A549 (cell line): ENCODE measurements around the gene KRTAP4-12. TPM values are rescaled to one million over a fixed set of nuclear protein-coding genes. Genes with fewer than 3 reads are reported as not detected.

ENCODE experiments used
- ATAC-seq, 2 experiments: fragments of 200-7000 bp in 1 of 2; fragments of >200 bp in 1 of 2; cut with Nextera tagmentation in 1 of 2; cut with Tn5 transposase in 1 of 2; 3 replicates each; pipeline versions ENCODE4 v1.8.0 to v1.9.1; 2018 to 2020; ENCODE audit warnings: mild to moderate bottlenecking in 1 of 2, moderate library complexity in 1 of 2
- CTCF ChIA-PET: fragments of 300-600 bp; sonication (Branson Sonifier 250); formaldehyde crosslinking; extraction: SDS; loops from one replicate; lab custom pipeline; 2021; ENCODE audit warnings: antibody characterized with exemption, inconsistent platforms; lab: Yijun Ruan, JAX
- POLR2A ChIA-PET: fragments of 350-600 bp; formaldehyde crosslinking; extraction: SDS; loops from one replicate; lab custom pipeline; 2021; ENCODE audit warnings: antibody characterized with exemption, inconsistent platforms; lab: Yijun Ruan, JAX
- DNase-seq, 2 experiments: peaks; one replicate each; pipeline versions ENCODE4 v3.0.0 to v3.0.0-alpha.2; 2011 to 2016; ENCODE audit warnings: low read depth in 1 of 2, low spot score in 1 of 2
- FAIRE-seq: peaks from 2 replicates; lab custom pipeline; 2011; peaks lifted over from hg19 to GRCh38; lab: Jason Lieb, UNC
- H3K27ac ChIP-seq, 2 experiments: fragments of >200 bp; sonication (Bioruptor Twin); formaldehyde crosslinking; 3 replicates each; pipeline ENCODE4 v1.5.1; 2016 to 2017
- H3K4me1 ChIP-seq: fragments of >200 bp; sonication (Bioruptor Twin); formaldehyde crosslinking; 3 replicates; pipeline ENCODE4 v1.6.1; 2016
- H3K4me2 ChIP-seq: fragments of >200 bp; sonication (Bioruptor Twin); formaldehyde crosslinking; 3 replicates; pipeline ENCODE4 v1.6.1; 2016
- H3K4me3 ChIP-seq: fragments of >200 bp; sonication (Bioruptor Twin); formaldehyde crosslinking; 3 replicates; pipeline ENCODE4 v1.5.1; 2016
- H3K9me3 ChIP-seq: fragments of >200 bp; sonication (Bioruptor Twin); formaldehyde crosslinking; 3 replicates; pipeline ENCODE4 v1.6.1; 2016
- ATOH8 ChIP-seq: fragments of 250-450 bp; sonication (Bioruptor Pico); IDR thresholded peaks from 2 replicates; pipeline ENCODE4 v1.5.0; 2020; ENCODE audit warnings: low read depth, mild to moderate bottlenecking, moderate library complexity
- BCL3 ChIP-seq: fragments of >200 bp; sonication (Bioruptor Twin); formaldehyde crosslinking; IDR thresholded peaks from 3 replicates; pipeline ENCODE4 v1.6.1; 2016
- CTCF ChIP-seq: fragments of >200 bp; sonication (Bioruptor Twin); formaldehyde crosslinking; IDR thresholded peaks from 3 replicates; pipeline ENCODE4 v1.5.1; 2016
- EP300 ChIP-seq, 2 experiments: fragments of >200 bp; sonication (Bioruptor Twin); formaldehyde crosslinking; IDR thresholded peaks; 2 replicates in 1 of 2; 3 replicates in 1 of 2; pipeline ENCODE4 v1.6.1; 2016 to 2017
- FOSB ChIP-seq: fragments of 250-450 bp; sonication (Bioruptor Pico); IDR thresholded peaks from 2 replicates; pipeline ENCODE4 v1.5.0; 2020; ENCODE audit warnings: mild to moderate bottlenecking, moderate library complexity
- JUN ChIP-seq, 2 experiments: fragments of >200 bp; sonication (Bioruptor Twin); formaldehyde crosslinking; IDR thresholded peaks; 2 replicates in 1 of 2; 3 replicates in 1 of 2; pipeline ENCODE4 v1.6.1; 2016 to 2017
- JUNB ChIP-seq: fragments of >200 bp; sonication (Bioruptor Twin); formaldehyde crosslinking; IDR thresholded peaks from 2 replicates; pipeline ENCODE4 v1.6.1; 2016
- NPAS2 ChIP-seq: fragments of 250-450 bp; sonication (Bioruptor Pico); IDR thresholded peaks from 2 replicates; pipeline ENCODE4 v1.8.0; 2022; ENCODE audit warnings: mild to moderate bottlenecking, moderate library complexity, borderline replicate concordance
- NR3C1 ChIP-seq: fragments of >200 bp; sonication (Bioruptor Twin); formaldehyde crosslinking; IDR thresholded peaks from 3 replicates; pipeline ENCODE4 v1.6.1; 2017
- PBX3 ChIP-seq: IDR thresholded peaks from 2 replicates; pipeline ENCODE4 v1.6.1; 2012
- PHF8 ChIP-seq: fragments of 200-600 bp; sonication (generic); IDR thresholded peaks from 2 replicates; pipeline ENCODE4 v1.6.1; 2016; ENCODE audit warnings: low read depth, mild to moderate bottlenecking, antibody characterized with exemption, moderate library complexity, borderline replicate concordance
- RCOR1 ChIP-seq: fragments of 150-350 bp; IDR thresholded peaks from 2 replicates; pipeline ENCODE4 v1.6.1; 2014; ENCODE audit warnings: antibody characterized with exemption, low read length, low read depth
- REST ChIP-seq: fragments of 200-600 bp; sonication (generic); IDR thresholded peaks from 2 replicates; pipeline ENCODE4 v1.6.1; 2016; ENCODE audit warnings: antibody characterized with exemption, mild to moderate bottlenecking, moderate library complexity
- RNF2 ChIP-seq: fragments of 200-600 bp; sonication (generic); IDR thresholded peaks from 2 replicates; pipeline ENCODE4 v1.6.1; 2016; ENCODE audit warnings: low read depth, mild to moderate bottlenecking, antibody characterized with exemption, moderate library complexity, borderline replicate concordance
- SMC3 ChIP-seq: fragments of >200 bp; sonication (Bioruptor Twin); formaldehyde crosslinking; IDR thresholded peaks from 3 replicates; pipeline ENCODE4 v1.6.1; 2018; ENCODE audit warnings: inconsistent platforms
- ZC3H11A ChIP-seq: fragments of 450-650 bp; IDR thresholded peaks from 2 replicates; pipeline ENCODE4 v1.6.1; 2014; ENCODE audit warnings: antibody characterized with exemption, mild to moderate bottlenecking
- ZSCAN20 ChIP-seq: fragments of 250-450 bp; sonication (Bioruptor Pico); IDR thresholded peaks from 2 replicates; pipeline ENCODE4 v1.8.0; 2022; ENCODE audit warnings: mild to moderate bottlenecking, moderate library complexity
- WGBS: methylation state at CpG from one replicate; pipeline ENCODE4 v1.1.6; 2017; ENCODE audit errors: missing lambda C conversion rate; 5-methylcytosine and 5-hydroxymethylcytosine counted together
- polyA plus RNA-seq, 4 experiments: library from polyadenylated mRNA; depleted of rRNA in 3 of 4; stranded (reverse); fragments of >200 nt; fragmentation: RNase III in 1 of 4; extraction: RNeasy Plus Mini Kit Qiagen cat#74134 plus additional on column Dnase treatment in 1 of 4; gene quantifications; 2 replicates in 3 of 4; 3 replicates in 1 of 4; pipeline ENCODE4 v1.2.3, GENCODE V29; 2011 to 2017
- TF ChIP-seq, protein P1 (sequence below): fragments of 150-350 bp; IDR thresholded peaks from 2 replicates; pipeline ENCODE4 v1.6.1; 2014; ENCODE audit warnings: low read depth, mild to moderate bottlenecking, low read length
- TF ChIP-seq, protein P2 (sequence below): fragments of 250-450 bp; sonication (Bioruptor Pico); IDR thresholded peaks from 2 replicates; pipeline ENCODE4 v1.5.0; 2021; ENCODE audit warnings: mild to moderate bottlenecking, moderate library complexity, borderline replicate concordance

Gene KRTAP4-12
- polyA plus RNA-seq, 2 of the 4 experiments (the other 2 are of a cell fraction): not detected

GRCh38 chr17:41145261-41145660 lies 21.3 kb upstream of the KRTAP4-12 start:
- no peak overlapping the region for H3K4me2 ChIP-seq
- no peak for ATAC-seq
- peaks cover 31% of the 10 kb centered on the region for H3K9me3 ChIP-seq
- DNase-seq: no peak
- 49% methylated on average over 2 of the region's 2 CpGs for WGBS
- TF ChIP-seq RNF2 (no peak), NR3C1 (no peak), FOSB (CRISPR knock-in tag) (no peak), JUNB (no peak), PBX3 (no peak), ZC3H11A (no peak)
- TF ChIP-seq, protein P1, sequence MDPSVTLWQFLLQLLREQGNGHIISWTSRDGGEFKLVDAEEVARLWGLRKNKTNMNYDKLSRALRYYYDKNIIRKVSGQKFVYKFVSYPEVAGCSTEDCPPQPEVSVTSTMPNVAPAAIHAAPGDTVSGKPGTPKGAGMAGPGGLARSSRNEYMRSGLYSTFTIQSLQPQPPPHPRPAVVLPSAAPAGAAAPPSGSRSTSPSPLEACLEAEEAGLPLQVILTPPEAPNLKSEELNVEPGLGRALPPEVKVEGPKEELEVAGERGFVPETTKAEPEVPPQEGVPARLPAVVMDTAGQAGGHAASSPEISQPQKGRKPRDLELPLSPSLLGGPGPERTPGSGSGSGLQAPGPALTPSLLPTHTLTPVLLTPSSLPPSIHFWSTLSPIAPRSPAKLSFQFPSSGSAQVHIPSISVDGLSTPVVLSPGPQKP: no peak
- no peak overlapping the region for H3K4me3 ChIP-seq
- no peaks in the 10 kb centered on the region for H3K4me1 ChIP-seq
- no peak overlapping the region for H3K27ac ChIP-seq
- ChIA-PET CTCF (no interaction called here), POLR2A (no interaction called here)
- no peak for FAIRE-seq

DNA sequence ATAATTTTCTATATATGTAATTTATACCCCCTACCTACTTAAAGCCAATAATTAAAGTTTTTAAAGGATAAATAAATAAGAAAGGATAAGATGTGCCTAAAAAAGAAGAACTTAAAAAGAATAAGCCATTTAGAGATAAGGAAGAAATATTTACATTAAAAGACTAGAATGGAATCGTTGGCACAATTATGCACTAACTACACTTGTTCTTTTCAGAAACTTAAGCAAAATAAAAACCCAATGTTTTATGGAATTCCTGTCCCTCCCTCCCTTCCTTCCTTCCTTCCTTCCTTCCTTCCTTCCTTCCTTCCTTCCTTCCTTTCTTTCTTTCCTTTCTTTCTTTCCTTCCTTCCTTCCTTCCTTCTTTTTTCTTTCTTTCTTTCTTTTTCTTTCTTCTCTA lies 20.9 kb upstream of the KRTAP4-12 start:
- no peak for ATAC-seq
- POLR2A ChIA-PET: no interaction called here
- Histone ChIP-seq H3K4me2 (no peak overlapping the region), H3K27ac (no peak overlapping the region), H3K4me1 (no peaks in the 10 kb centered on the region), H3K4me3 (no peak overlapping the region), H3K9me3 (peaks cover 35% of the 10 kb centered on the region)
- FAIRE-seq: no peak
- CTCF ChIA-PET: no interaction called here
- DNase-seq: no peak
- 61% methylated on average over 1 of the region's 1 CpG for WGBS
- TF ChIP-seq SMC3 (no peak), RCOR1 (no peak), NPAS2 (CRISPR knock-in tag) (no peak), CTCF (no peak), ATOH8 (CRISPR knock-in tag) (no peak), EP300 (IDR thresholded peaks at IDR 0.05) (no peak), BCL3 (no peak), NR3C1 (no peak), REST (no peak), PHF8 (no peak), ZSCAN20 (CRISPR knock-in tag) (no peak), FOSB (CRISPR knock-in tag) (no peak), JUN (IDR thresholded peaks at IDR 0.05) (no peak)
- TF ChIP-seq, protein P2, sequence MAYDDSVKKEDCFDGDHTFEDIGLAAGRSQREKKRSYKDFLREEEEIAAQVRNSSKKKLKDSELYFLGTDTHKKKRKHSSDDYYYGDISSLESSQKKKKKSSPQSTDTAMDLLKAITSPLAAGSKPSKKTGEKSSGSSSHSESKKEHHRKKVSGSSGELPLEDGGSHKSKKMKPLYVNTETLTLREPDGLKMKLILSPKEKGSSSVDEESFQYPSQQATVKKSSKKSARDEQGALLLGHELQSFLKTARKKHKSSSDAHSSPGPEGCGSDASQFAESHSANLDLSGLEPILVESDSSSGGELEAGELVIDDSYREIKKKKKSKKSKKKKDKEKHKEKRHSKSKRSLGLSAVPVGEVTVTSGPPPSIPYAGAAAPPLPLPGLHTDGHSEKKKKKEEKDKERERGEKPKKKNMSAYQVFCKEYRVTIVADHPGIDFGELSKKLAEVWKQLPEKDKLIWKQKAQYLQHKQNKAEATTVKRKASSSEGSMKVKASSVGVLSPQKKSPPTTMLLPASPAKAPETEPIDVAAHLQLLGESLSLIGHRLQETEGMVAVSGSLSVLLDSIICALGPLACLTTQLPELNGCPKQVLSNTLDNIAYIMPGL: no peak
